Measurements from ENCODE around the gene TMTC2.

DNA sequence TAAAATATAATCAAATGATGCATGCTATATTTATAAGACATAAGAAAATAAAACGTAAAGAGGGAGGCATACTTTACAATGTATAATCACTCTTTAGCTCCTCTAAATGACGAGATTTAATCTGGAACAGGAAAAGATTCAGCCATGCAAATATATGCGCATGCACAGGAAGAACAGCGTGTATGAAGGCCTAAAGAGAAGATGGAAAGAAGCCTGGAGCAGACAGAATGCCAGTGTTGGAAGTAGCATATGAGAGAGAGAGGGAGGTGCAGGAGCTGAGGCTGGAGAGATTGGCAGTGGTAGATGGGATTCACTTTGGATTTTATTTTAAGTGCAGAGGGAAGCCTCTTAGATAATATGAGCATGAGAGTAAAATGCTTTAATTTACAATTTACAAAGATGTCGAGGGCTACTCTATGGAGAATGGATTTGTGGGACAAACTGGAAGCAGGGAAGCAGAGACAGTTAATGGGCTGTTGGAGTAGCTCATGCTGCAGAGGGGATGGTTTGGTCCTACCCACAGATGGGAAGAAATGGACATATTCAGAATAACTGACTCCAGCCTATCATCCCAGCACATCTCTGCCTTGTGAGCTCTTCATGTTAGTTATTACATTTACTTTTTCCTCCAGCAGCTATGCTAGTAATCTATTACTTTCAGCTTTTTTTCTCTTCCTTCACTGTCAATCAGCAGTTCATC is 411.1 kb downstream of the TMTC2 start:
- TF ChIP-seq, protein P1, sequence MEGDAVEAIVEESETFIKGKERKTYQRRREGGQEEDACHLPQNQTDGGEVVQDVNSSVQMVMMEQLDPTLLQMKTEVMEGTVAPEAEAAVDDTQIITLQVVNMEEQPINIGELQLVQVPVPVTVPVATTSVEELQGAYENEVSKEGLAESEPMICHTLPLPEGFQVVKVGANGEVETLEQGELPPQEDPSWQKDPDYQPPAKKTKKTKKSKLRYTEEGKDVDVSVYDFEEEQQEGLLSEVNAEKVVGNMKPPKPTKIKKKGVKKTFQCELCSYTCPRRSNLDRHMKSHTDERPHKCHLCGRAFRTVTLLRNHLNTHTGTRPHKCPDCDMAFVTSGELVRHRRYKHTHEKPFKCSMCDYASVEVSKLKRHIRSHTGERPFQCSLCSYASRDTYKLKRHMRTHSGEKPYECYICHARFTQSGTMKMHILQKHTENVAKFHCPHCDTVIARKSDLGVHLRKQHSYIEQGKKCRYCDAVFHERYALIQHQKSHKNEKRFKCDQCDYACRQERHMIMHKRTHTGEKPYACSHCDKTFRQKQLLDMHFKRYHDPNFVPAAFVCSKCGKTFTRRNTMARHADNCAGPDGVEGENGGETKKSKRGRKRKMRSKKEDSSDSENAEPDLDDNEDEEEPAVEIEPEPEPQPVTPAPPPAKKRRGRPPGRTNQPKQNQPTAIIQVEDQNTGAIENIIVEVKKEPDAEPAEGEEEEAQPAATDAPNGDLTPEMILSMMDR (IDR thresholded peaks at IDR 0.05) = no peak
- no peak for TF ChIP-seq EZH2 (IDR thresholded peaks at IDR 0.05; ENCODE audit: borderline replicate concordance, insufficient read depth, low read depth, low read length, poor library complexity, severe bottlenecking)

Measured in B cell (primary cell).